ENCODE results near the gene VIP. TPM values are rescaled to one million over a fixed set of nuclear protein-coding genes. Genes with fewer than 3 reads are reported as not detected.

Gene VIP
- total RNA-seq, 1 experiment from 2014 or later: not detected

DNA sequence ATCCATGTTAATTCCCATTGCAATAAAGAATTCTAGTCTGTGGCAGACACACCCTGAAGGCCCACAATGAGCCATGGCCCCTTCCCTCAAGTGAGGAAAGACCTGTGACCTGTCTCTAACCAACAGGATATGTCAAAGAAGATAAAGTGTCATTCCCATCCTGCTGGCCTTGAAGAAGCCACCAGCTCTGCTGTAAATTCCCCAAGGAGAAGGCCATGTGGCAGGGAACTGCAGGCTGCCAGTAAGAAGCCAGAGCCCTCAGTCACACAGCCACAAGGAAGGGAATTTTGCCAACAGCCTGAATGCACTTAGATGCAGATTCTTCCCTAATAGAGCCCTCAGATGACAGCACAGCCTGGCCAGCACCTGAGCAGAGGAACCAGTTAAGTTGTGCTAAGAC, 24.8 kb downstream of the VIP start:
- H3K9me3 ChIP-seq (ENCODE audit: control insufficient read depth in 1 of 2, insufficient read depth in 1 of 2, low read depth in 1 of 2, low read length in 2 of 2): no peaks in the 10 kb centered on the region
- H2AFZ ChIP-seq (ENCODE audit: low read depth, low read length, poor library complexity, severe bottlenecking): no peak overlapping the region
- no peak for TF ChIP-seq POLR2A (IDR thresholded peaks at IDR 0.05; ENCODE audit: borderline replicate concordance, extremely low read depth, insufficient read depth, insufficient read length)
- TF ChIP-seq EZH2 (IDR thresholded peaks at IDR 0.05): no peak
- no peak for TF ChIP-seq RAD21 (IDR thresholded peaks at IDR 0.05; ENCODE audit: low read depth)
- no peak for TF ChIP-seq CBX3 (IDR thresholded peaks at IDR 0.05; ENCODE audit: low read depth)
- TF ChIP-seq TCF7L2 (IDR thresholded peaks at IDR 0.05; ENCODE audit: borderline replicate concordance, extremely low read depth, insufficient read depth, insufficient read length): no peak
- TF ChIP-seq, protein P1, sequence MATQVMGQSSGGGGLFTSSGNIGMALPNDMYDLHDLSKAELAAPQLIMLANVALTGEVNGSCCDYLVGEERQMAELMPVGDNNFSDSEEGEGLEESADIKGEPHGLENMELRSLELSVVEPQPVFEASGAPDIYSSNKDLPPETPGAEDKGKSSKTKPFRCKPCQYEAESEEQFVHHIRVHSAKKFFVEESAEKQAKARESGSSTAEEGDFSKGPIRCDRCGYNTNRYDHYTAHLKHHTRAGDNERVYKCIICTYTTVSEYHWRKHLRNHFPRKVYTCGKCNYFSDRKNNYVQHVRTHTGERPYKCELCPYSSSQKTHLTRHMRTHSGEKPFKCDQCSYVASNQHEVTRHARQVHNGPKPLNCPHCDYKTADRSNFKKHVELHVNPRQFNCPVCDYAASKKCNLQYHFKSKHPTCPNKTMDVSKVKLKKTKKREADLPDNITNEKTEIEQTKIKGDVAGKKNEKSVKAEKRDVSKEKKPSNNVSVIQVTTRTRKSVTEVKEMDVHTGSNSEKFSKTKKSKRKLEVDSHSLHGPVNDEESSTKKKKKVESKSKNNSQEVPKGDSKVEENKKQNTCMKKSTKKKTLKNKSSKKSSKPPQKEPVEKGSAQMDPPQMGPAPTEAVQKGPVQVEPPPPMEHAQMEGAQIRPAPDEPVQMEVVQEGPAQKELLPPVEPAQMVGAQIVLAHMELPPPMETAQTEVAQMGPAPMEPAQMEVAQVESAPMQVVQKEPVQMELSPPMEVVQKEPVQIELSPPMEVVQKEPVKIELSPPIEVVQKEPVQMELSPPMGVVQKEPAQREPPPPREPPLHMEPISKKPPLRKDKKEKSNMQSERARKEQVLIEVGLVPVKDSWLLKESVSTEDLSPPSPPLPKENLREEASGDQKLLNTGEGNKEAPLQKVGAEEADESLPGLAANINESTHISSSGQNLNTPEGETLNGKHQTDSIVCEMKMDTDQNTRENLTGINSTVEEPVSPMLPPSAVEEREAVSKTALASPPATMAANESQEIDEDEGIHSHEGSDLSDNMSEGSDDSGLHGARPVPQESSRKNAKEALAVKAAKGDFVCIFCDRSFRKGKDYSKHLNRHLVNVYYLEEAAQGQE (IDR thresholded peaks at IDR 0.05; ENCODE audit: low read depth): no peak
- no peak for TF ChIP-seq ATF3 (IDR thresholded peaks at IDR 0.05)
- TF ChIP-seq JUND (IDR thresholded peaks at IDR 0.05): no peak
- TF ChIP-seq FOSL1 (IDR thresholded peaks at IDR 0.05; ENCODE audit: low read depth): no peak
- TF ChIP-seq, protein P2, sequence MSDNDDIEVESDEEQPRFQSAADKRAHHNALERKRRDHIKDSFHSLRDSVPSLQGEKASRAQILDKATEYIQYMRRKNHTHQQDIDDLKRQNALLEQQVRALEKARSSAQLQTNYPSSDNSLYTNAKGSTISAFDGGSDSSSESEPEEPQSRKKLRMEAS (IDR thresholded peaks at IDR 0.05): no peak
- no peak for TF ChIP-seq CTCF (IDR thresholded peaks at IDR 0.05 in 2 of 3, conservative IDR thresholded peaks at IDR 0.05 in 1 of 3; ENCODE audit: borderline replicate concordance in 1 of 3, insufficient read depth in 1 of 3, low read depth in 2 of 3, low read length in 2 of 3)
- TF ChIP-seq CEBPB (IDR thresholded peaks at IDR 0.05; ENCODE audit: low read depth): no peak
- H4K20me1 ChIP-seq (ENCODE audit: insufficient read depth): no peaks in the 10 kb centered on the region
- H3K4me2 ChIP-seq (ENCODE audit: low read length): no peak overlapping the region
- ATAC-seq: no peak
- no peak overlapping the region for H3K4me3 ChIP-seq (replicated peaks in 1 of 2; ENCODE audit: low read depth in 1 of 2, low read length in 2 of 2)
- POLR2A ChIA-PET: no interaction called here
- RAD21 ChIA-PET (ENCODE audit: low non-redundant PET in 1 of 2, low total read pairs in 2 of 2, uncharacterized antibody in 2 of 2, unreplicated experiment in 2 of 2): no interaction called here
- no peak overlapping the region for H3K9ac ChIP-seq (ENCODE audit: low read length)
- no peaks in the 10 kb centered on the region for H3K79me2 ChIP-seq (ENCODE audit: insufficient read depth, low read length)
- intact Hi-C loops (cut with micrococcal nuclease): no loop called here
- CTCF ChIA-PET: no interaction called here
- H3K4me1 ChIP-seq (ENCODE audit: control insufficient read depth in 1 of 2, insufficient read depth in 2 of 2, low read length in 2 of 2): no peaks in the 10 kb centered on the region
- no TSS peak for BruUV-seq (replicated peaks)
- H3K27me3 ChIP-seq (ENCODE audit: insufficient read depth, low read length): peaks cover 19% of the 10 kb centered on the region; the same call in 1 of the 2 replicates
- H3K27ac ChIP-seq (ENCODE audit: low read depth, low read length): no peak overlapping the region
- DNase-seq (ENCODE audit: low read depth, low spot score): no peak
- H3K36me3 ChIP-seq (ENCODE audit: control insufficient read depth in 1 of 2, insufficient read depth in 2 of 2, low read length in 2 of 2): no peaks in the 10 kb centered on the region
- H3K9me2 ChIP-seq (ENCODE audit: insufficient read depth): no peaks in the 10 kb centered on the region
